ENCODE results near the gene PPARA. TPM values are rescaled to one million over a fixed set of nuclear protein-coding genes. Genes with fewer than 3 reads are reported as not detected.
A peak's percentile ranks its signal among the peaks of the same experiment; 100 is the strongest.

PPARA gene
- polyA plus RNA-seq, 1 of the 3 experiments (the other 2 are of a cell fraction): 4.5 TPM

GRCh38 chr22:46109474-46110003, 40.8 kb upstream of the PPARA start:
- ChIA-PET CTCF (interaction anchor here (0.7 to 1.1 kb wide), 3 partner anchors 10 to 103 kb away, joined by 3 to 5 read pairs (median 4); no protein-coding TSS in a partner anchor), POLR2A (no interaction called here)
- no peak for DNase-seq
- H4K20me1 ChIP-seq (ENCODE audit: insufficient read depth): peaks cover 100% of the 10 kb centered on the region
- H3K4me1 ChIP-seq (ENCODE audit: control insufficient read depth in 1 of 2, insufficient read depth in 2 of 2, low read depth in 1 of 2, low read length in 1 of 2): peaks cover 43 to 92% of the 10 kb centered on the region in 2 experiments
- 66% methylated on average over 6 of the region's 13 CpGs for WGBS (ENCODE audit: low lambda C conversion rate)
- H3K79me2 ChIP-seq (ENCODE audit: insufficient read depth): peaks cover 74% of the 10 kb centered on the region
- H3K9me3 ChIP-seq: no peaks in the 10 kb centered on the region
- peaks cover 77 to 93% of the 10 kb centered on the region in 2 experiments for H3K36me3 ChIP-seq (replicated peaks in 1 of 2; ENCODE audit: control insufficient read depth in 1 of 2, insufficient read depth in 2 of 2, low read length in 1 of 2)
- TF ChIP-seq PBX3 (IDR thresholded peaks at IDR 0.05) (no peak), NFIC (IDR thresholded peaks at IDR 0.05; ENCODE audit: borderline replicate concordance) (no peak), POLR2AphosphoS5 (IDR thresholded peaks at IDR 0.05; ENCODE audit: low read depth, low read length) (peak; percentile 9; the same call in 1 of the 2 replicates)
- H3F3A ChIP-seq (replicated peaks; ENCODE audit: insufficient read depth): peaks cover 95% of the 10 kb centered on the region
- H3K4me3 ChIP-seq (ENCODE audit: low read depth in 2 of 2, low read length in 1 of 2): no peak overlapping the region
- H2AFZ ChIP-seq (ENCODE audit: low read depth): no peak overlapping the region
- peak overlapping the region; percentile 11; the same call in 1 of the 2 replicates for H3K4me2 ChIP-seq
- no peak overlapping the region for H3K9ac ChIP-seq
- H3K27ac ChIP-seq (ENCODE audit: low read depth in 2 of 2, low read length in 1 of 2): peak overlapping the region; percentile 60 to 98; a peak in 3 of 4 replicates
- H3K27me3 ChIP-seq (ENCODE audit: insufficient read depth): no peaks in the 10 kb centered on the region
- H3K9me2 ChIP-seq: no peaks in the 10 kb centered on the region

GRCh38 chr22:46110215-46110614, 40.1 kb upstream of the PPARA start:
- H4K20me1 ChIP-seq (ENCODE audit: insufficient read depth): peaks cover 100% of the 10 kb centered on the region
- H3K4me1 ChIP-seq (ENCODE audit: control insufficient read depth in 1 of 2, insufficient read depth in 2 of 2, low read depth in 1 of 2, low read length in 1 of 2): peaks cover 43 to 92% of the 10 kb centered on the region in 2 experiments
- ChIA-PET POLR2A (no interaction called here), CTCF (interaction anchor here (0.9 kb wide), 1 partner anchor 12 kb away, joined by 4 read pairs; no protein-coding TSS in a partner anchor)
- H3K79me2 ChIP-seq (ENCODE audit: insufficient read depth): peaks cover 67% of the 10 kb centered on the region
- no peak for DNase-seq
- peaks cover 95% of the 10 kb centered on the region for H3F3A ChIP-seq (replicated peaks; ENCODE audit: insufficient read depth)
- WGBS (ENCODE audit: low lambda C conversion rate): 65% methylated on average over 5 of the region's 9 CpGs
- peaks cover 75 to 92% of the 10 kb centered on the region in 2 experiments for H3K36me3 ChIP-seq (replicated peaks in 1 of 2; ENCODE audit: control insufficient read depth in 1 of 2, insufficient read depth in 2 of 2, low read length in 1 of 2)
- H3K9me2 ChIP-seq: no peaks in the 10 kb centered on the region
- H3K4me2 ChIP-seq: peak overlapping the region; percentile 11; the same call in 1 of the 2 replicates
- peak overlapping the region; percentile 60 to 98 for H3K27ac ChIP-seq (ENCODE audit: low read depth in 2 of 2, low read length in 1 of 2)
- no peaks in the 10 kb centered on the region for H3K9me3 ChIP-seq
- TF ChIP-seq, protein P1, sequence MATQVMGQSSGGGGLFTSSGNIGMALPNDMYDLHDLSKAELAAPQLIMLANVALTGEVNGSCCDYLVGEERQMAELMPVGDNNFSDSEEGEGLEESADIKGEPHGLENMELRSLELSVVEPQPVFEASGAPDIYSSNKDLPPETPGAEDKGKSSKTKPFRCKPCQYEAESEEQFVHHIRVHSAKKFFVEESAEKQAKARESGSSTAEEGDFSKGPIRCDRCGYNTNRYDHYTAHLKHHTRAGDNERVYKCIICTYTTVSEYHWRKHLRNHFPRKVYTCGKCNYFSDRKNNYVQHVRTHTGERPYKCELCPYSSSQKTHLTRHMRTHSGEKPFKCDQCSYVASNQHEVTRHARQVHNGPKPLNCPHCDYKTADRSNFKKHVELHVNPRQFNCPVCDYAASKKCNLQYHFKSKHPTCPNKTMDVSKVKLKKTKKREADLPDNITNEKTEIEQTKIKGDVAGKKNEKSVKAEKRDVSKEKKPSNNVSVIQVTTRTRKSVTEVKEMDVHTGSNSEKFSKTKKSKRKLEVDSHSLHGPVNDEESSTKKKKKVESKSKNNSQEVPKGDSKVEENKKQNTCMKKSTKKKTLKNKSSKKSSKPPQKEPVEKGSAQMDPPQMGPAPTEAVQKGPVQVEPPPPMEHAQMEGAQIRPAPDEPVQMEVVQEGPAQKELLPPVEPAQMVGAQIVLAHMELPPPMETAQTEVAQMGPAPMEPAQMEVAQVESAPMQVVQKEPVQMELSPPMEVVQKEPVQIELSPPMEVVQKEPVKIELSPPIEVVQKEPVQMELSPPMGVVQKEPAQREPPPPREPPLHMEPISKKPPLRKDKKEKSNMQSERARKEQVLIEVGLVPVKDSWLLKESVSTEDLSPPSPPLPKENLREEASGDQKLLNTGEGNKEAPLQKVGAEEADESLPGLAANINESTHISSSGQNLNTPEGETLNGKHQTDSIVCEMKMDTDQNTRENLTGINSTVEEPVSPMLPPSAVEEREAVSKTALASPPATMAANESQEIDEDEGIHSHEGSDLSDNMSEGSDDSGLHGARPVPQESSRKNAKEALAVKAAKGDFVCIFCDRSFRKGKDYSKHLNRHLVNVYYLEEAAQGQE (IDR thresholded peaks at IDR 0.05; ENCODE audit: low read depth, low read length): no peak
- TF ChIP-seq TCF12 (IDR thresholded peaks at IDR 0.05): no peak
- peak; percentile 13; the same call in 1 of the 2 replicates for TF ChIP-seq PBX3 (IDR thresholded peaks at IDR 0.05)
- TF ChIP-seq SMC3 (IDR thresholded peaks at IDR 0.05; ENCODE audit: low read depth, low read length): no peak
- no peak for TF ChIP-seq GABPA (IDR thresholded peaks at IDR 0.05; ENCODE audit: low read depth)
- no peak for TF ChIP-seq RAD21 (IDR thresholded peaks at IDR 0.05; ENCODE audit: low read length)
- no peak for TF ChIP-seq TAF1 (IDR thresholded peaks at IDR 0.05; ENCODE audit: borderline replicate concordance, low read depth, low read length)
- no peak for TF ChIP-seq JUND (IDR thresholded peaks at IDR 0.05)
- TF ChIP-seq SIN3A (IDR thresholded peaks at IDR 0.05; ENCODE audit: borderline replicate concordance, low read depth, low read length): 0 out of 2 replicates have a peak, but pooled peaks have one; percentile 8
- no peak for TF ChIP-seq EZH2phosphoT487 (IDR thresholded peaks at IDR 0.05; ENCODE audit: borderline replicate concordance, low read depth)
- TF ChIP-seq RXRA (IDR thresholded peaks at IDR 0.05; ENCODE audit: borderline replicate concordance, low read depth): no peak
- TF ChIP-seq, protein P2, sequence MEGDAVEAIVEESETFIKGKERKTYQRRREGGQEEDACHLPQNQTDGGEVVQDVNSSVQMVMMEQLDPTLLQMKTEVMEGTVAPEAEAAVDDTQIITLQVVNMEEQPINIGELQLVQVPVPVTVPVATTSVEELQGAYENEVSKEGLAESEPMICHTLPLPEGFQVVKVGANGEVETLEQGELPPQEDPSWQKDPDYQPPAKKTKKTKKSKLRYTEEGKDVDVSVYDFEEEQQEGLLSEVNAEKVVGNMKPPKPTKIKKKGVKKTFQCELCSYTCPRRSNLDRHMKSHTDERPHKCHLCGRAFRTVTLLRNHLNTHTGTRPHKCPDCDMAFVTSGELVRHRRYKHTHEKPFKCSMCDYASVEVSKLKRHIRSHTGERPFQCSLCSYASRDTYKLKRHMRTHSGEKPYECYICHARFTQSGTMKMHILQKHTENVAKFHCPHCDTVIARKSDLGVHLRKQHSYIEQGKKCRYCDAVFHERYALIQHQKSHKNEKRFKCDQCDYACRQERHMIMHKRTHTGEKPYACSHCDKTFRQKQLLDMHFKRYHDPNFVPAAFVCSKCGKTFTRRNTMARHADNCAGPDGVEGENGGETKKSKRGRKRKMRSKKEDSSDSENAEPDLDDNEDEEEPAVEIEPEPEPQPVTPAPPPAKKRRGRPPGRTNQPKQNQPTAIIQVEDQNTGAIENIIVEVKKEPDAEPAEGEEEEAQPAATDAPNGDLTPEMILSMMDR (IDR thresholded peaks at IDR 0.05): no peak
- TF ChIP-seq FOXJ3 (CRISPR knock-in tag; IDR thresholded peaks at IDR 0.05): no peak
- TF ChIP-seq USF1 (IDR thresholded peaks at IDR 0.05; ENCODE audit: borderline replicate concordance, low read depth): no peak
- TF ChIP-seq POLR2AphosphoS5 (IDR thresholded peaks at IDR 0.05; ENCODE audit: low read depth, low read length): peak; percentile 42; the same call in 1 of the 2 replicates
- no peak for TF ChIP-seq MXI1 (IDR thresholded peaks at IDR 0.05; ENCODE audit: low read depth, low read length)
- H3K27me3 ChIP-seq (ENCODE audit: insufficient read depth): no peaks in the 10 kb centered on the region
- H3K9ac ChIP-seq: no peak overlapping the region
- no peak overlapping the region for H3K4me3 ChIP-seq (ENCODE audit: low read depth in 2 of 2, low read length in 1 of 2)
- H2AFZ ChIP-seq (ENCODE audit: low read depth): no peak overlapping the region
